ENCODE measurements around the gene NECTIN1. TPM values are rescaled to one million over a fixed set of nuclear protein-coding genes. Genes with fewer than 3 reads are reported as not detected.
"Not testable (repeated sequence)": the region's sequence is repeated elsewhere in the genome, so short reads cannot be mapped to it uniquely, and the experiment has no call there.

NECTIN1 gene
- total RNA-seq, 1 experiment from 2014 or later: 61.7 TPM

DNA sequence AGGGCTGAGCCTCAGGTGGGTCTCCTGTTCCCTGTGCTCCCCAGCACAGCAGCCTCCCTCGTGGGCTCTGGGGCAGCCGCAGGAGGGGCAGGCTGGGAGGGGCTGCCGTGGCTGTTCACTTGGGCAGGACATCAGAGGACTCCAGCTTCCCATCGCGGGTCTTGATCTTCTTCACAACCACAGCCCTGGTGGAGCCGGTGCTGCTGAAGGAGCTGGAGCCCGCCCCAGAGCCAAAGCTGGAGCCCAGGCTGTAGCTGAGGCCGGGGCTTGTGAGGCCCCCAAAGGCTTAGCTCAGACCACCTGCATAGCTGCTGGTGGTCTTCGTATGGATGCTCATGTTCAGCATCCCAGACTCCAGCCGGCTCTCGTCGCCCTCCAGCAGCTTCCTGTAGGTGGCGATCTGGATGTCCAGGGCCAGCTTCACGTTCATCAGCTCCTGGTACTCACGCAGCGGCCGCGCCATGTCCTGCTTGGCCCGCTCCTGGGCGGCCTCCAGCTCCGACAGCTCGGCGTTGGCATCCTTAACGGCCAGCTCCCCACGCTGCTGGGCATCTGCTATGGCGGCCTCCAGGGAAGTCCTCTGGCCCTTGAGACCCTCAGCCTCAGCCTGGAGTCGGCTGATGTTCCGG lies 126.1 kb downstream of the NECTIN1 start:
- no peak overlapping the region for H3K4me3 ChIP-seq
- no peaks in the 10 kb centered on the region for H3K27me3 ChIP-seq
- DNase-seq: no peak
- H3K9me3 ChIP-seq (replicated peaks): no peaks in the 10 kb centered on the region
- H3K27ac ChIP-seq: no peak overlapping the region
- peaks cover 5% of the 10 kb centered on the region; the same call in 1 of the 2 replicates for H3K4me1 ChIP-seq
- H3K36me3 ChIP-seq: no peaks in the 10 kb centered on the region

DNA sequence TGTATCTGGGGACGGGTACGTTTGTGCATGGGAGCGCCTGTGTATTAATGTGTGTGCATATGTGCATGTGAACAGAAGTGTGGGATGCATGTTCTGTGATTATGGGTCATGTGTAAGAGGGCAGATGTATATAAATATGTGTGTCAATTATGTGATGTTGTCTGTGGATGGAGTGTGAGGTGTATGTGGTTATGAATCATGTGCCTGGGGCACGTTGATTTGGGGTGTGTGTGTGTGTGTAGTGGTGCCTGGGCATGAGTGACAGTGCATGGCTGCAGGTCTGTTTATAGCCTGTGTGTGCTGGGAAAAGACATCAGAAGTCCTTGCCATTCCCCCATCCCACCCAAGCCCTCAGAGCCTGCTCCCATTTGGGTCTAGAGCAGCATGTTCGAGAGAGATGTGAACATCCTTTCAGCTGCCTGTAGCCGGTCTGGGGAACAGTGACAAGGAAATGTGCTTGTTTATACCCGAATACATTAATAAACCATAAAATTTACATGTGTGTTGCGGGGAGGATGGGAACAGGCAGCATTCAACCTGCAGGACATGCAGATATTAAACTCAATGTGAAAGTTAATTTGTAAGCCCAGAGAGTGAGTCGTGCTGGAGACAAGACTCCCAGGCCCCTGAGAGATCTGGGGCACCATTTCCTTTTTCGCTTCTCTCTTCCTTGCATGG lies 129.0 kb downstream of the NECTIN1 start:
- H3K36me3 ChIP-seq: no peaks in the 10 kb centered on the region
- DNase-seq: no peak
- no peaks in the 10 kb centered on the region for H3K27me3 ChIP-seq

DNA sequence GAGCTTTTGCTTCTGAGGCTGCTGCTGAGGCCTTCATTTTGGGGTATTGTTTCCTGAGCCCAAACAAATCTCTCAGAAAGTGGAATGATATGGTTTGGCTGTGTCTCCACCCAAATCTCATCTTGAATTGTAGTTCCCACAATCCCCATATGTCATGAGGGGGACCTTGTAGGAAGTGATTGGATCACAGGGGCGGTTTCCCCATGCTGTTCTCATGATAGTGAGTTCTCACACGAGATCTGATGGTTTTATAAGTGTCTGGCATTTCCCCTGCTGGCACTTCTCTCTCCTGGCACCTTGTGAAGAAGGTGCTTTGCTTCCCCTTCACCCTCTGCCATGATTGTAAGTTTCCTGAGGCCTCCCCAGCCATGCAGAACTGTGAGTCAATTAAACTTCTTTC lies 133.1 kb downstream of the NECTIN1 start:
- H3K4me3 ChIP-seq; H3K36me3 ChIP-seq; H3K27ac ChIP-seq; H3K9me3 ChIP-seq (replicated peaks); DNase-seq; H3K27me3 ChIP-seq: not testable (repeated sequence)
- peaks cover 11% of the 10 kb centered on the region; the same call in 1 of the 2 replicates for H3K4me1 ChIP-seq

More for the DNA sequence above, 129.0 kb downstream of the NECTIN1 start:
- H3K4me1 ChIP-seq: peaks cover 3% of the 10 kb centered on the region; the same call in 1 of the 2 replicates
- no peak overlapping the region for H3K27ac ChIP-seq
- H3K4me3 ChIP-seq: no peak overlapping the region
- H3K9me3 ChIP-seq (replicated peaks): no peaks in the 10 kb centered on the region

DNA sequence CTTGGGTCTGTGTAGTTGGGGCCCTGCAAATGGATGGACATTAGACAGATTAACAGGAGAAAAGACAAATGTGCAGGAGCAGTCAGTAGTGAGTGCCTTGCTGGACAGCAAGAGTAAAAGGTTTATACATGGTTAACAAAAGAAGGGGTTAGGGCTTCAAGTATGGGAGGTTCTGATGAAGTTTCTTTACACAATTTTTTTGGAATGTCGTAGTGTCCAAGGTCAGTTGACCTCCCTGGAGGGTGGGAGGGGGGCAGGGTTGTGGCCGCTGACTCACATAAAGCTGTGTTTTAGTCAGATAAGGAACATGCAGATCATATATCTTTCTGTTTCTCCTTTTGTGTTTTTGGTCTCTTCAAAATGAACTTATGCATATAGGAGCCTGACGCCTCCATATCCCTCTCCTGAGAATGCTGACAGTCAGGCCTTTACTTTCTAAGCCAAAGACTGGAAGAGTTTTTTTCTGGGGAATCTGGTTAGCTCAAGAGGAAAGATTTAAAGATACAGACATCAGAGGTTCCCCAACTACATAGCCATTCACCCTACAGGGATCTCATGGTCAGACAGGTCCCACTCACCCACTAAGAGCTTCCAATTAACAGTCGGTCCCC lies 134.3 kb downstream of the NECTIN1 start:
- DNase-seq: no peak
- Histone ChIP-seq H3K9me3 (replicated peaks) (no peaks in the 10 kb centered on the region), H3K4me3 (no peak overlapping the region), H3K4me1 (peaks cover 11% of the 10 kb centered on the region; the same call in 1 of the 2 replicates), H3K27me3 (no peaks in the 10 kb centered on the region), H3K36me3 (no peaks in the 10 kb centered on the region), H3K27ac (no peak overlapping the region)

DNA sequence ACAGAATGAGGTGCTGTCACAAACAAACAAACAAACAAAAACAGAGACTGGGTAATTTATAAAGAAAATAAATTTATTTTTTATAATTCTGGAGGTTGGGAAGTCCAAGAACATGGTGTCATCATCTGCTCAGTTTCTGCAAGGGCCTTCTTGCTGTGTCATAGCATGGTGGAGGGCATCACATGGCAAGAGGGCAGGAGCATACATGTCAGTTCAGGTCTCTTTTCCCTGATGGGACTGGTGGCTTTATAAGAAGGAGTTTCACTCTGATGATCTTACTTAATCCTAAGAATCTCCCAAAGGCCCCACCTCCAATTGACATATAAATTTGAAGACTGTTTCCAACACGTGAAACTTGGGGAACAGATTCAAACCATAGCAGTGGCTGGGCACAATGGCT lies 135.7 kb downstream of the NECTIN1 start:
- no peak for DNase-seq
- H3K9me3 ChIP-seq (replicated peaks): no peaks in the 10 kb centered on the region

DNA sequence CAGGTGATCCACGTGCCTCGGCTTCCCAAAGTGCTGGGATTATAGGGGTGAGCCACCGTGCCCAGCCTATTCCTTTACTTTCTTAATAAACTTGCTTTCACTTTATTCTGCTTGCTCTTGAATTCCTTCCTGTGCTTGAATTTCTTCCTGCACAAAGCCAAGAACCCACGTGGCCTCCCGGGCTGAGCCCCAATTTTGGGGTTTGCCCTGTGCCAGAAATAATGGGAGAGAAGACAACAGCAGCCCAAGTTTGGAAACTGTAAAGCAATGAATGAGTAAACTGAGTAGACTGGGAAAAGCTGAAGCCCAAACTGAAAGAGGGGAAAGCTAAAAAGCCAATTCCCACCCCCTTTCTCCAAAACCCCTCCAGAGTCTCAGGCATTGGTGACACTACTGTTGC lies 136.4 kb downstream of the NECTIN1 start:
- no peaks in the 10 kb centered on the region for H3K27me3 ChIP-seq
- H3K27ac ChIP-seq: no peak overlapping the region
- H3K36me3 ChIP-seq: no peaks in the 10 kb centered on the region
- H3K9me3 ChIP-seq (replicated peaks): no peaks in the 10 kb centered on the region
- H3K4me3 ChIP-seq: no peak overlapping the region
- DNase-seq: no peak
- peaks cover 8% of the 10 kb centered on the region; the same call in 1 of the 2 replicates for H3K4me1 ChIP-seq

More for the DNA sequence above, 135.7 kb downstream of the NECTIN1 start:
- Histone ChIP-seq H3K27me3 (no peaks in the 10 kb centered on the region), H3K4me3 (no peak overlapping the region), H3K4me1 (peaks cover 10% of the 10 kb centered on the region; the same call in 1 of the 2 replicates), H3K36me3 (no peaks in the 10 kb centered on the region), H3K27ac (no peak overlapping the region)

DNA sequence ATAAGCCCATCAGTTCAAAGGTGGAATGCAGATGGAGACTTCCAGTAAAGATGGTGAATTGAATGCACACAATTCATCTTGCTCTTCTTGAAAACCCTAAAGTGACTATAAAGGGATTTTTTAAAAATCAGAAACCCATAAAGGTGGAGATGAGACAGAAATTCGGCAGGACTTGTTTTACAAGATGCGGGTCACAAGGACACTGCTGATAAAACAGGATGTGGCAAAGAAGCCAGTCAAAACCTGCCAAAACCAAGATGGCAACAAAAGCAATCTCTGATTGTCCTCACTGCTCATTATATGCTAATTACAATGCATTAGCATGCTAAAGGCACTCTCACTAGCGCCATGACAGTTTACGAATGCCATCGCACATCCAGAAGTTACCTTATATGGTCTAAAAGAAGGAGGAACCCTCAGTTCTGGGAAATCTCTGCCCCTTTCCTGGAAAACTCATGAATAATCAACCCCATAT lies 137.1 kb downstream of the NECTIN1 start:
- Histone ChIP-seq H3K4me1 (peaks cover 8% of the 10 kb centered on the region; the same call in 1 of the 2 replicates), H3K27me3 (no peaks in the 10 kb centered on the region), H3K9me3 (replicated peaks) (no peaks in the 10 kb centered on the region), H3K27ac (no peak overlapping the region), H3K4me3 (no peak overlapping the region), H3K36me3 (no peaks in the 10 kb centered on the region)
- no peak for DNase-seq

DNA sequence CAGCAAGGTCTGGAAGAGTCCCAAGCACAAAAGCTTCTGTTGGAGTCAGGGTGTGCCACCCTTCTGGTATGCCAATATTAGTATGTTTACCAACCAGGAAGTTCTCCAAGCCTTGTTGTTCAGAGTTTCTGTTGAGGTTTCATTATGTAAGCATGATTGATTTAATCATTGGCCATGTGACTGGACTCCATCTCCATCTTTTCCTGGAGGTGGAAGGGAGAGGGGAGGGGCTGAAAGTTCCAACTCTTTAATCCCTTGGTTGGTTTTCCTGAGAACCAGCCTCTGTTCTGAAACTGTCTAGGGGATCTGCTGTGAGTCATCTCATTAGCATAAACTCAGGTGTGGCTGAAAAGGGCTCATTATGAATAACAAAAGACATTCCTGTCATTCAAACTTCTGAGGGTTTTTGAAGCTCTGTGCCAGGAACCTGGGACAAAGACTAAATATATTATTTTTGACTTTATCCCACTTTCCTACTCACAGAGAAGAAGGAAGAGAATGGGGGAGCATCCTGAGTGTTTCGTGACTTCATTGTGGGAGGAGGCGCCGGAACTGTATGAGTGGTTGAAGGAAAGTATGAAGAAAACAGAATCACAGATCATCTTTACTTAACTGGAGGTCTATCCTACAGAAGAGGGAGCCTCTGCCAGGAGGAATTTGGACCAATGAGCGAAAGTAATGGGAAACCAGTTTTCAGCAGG lies 138.2 kb downstream of the NECTIN1 start:
- DNase-seq: no peak
- Histone ChIP-seq H3K9me3 (replicated peaks) (no peaks in the 10 kb centered on the region), H3K36me3 (no peaks in the 10 kb centered on the region), H3K27ac (no peak overlapping the region), H3K4me3 (no peak overlapping the region), H3K27me3 (no peaks in the 10 kb centered on the region), H3K4me1 (peaks cover 8% of the 10 kb centered on the region; the same call in 1 of the 2 replicates)

DNA sequence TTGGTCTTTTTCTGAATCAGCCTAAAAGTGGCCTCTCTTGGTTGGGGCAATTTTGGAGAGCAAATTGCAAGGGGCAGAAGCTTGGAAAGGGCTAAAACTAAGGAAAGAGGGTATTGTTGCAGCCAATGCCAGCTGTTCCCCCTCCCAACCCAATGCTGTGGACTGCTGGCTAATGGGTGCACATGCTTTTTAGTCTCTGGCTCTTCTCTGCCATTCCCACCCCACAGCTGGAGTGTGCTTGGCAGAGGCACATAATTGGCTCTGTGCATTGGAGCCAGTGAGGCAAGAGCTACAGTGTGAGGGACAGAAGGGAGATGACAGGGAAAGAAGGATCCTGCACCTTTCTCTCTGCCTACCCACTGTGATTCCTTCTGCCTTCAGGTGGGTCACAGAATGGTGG lies 140.0 kb downstream of the NECTIN1 start:
- H3K27me3 ChIP-seq: no peaks in the 10 kb centered on the region
- H3K36me3 ChIP-seq: no peaks in the 10 kb centered on the region
- H3K4me3 ChIP-seq: no peak overlapping the region
- DNase-seq: no peak
- H3K9me3 ChIP-seq (replicated peaks): no peaks in the 10 kb centered on the region
- peaks cover 5% of the 10 kb centered on the region; the same call in 1 of the 2 replicates for H3K4me1 ChIP-seq
- no peak overlapping the region for H3K27ac ChIP-seq
